Measurements from ENCODE around the gene FAM13A. TPM values are rescaled to one million over a fixed set of nuclear protein-coding genes. Genes with fewer than 3 reads are reported as not detected.
A peak's percentile ranks its signal among the peaks of the same experiment; 100 is the strongest.

The FAM13A gene
- total and polyA plus RNA-seq, 9 of the 15 experiments (the other 6 are each of a cell fraction or from before 2014, with no cell fraction given): 11.3 to 23.3 (median 14.7) TPM

DNA sequence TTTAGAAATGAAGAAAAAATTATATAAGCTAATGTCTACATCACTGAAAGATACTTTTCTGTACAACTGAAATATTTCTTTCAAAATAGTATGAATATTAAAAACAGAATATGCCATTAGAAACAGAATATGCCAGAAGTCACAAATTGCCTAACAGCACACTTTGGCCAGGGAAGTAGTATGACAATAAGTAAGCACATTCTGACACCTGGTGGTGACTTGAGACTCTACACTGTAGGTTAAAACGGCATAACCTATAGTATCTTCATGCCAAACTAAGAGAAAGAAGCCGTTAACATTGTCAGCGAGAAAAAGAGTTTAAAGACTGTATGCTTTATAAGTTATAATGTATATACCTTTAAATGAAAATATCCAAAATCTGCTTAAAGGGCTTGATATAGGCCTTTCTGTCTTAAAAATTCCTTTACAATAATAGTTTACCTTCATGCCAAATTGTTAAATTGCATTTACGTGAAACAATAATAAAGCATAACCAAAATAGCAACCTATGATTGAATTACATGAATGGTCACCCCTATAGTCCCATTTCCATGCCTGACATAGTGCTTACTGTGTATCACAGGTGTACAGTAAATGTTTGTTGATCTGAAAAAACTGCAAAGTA, 32.8 kb downstream of the FAM13A start (continued):
- no peak for TF ChIP-seq PHF8 (IDR thresholded peaks at IDR 0.05; ENCODE audit: borderline replicate concordance, low read length)
- no peak for TF ChIP-seq RBM34 (IDR thresholded peaks at IDR 0.05; ENCODE audit: borderline replicate concordance, insufficient read depth, low read length)
- no peak for TF ChIP-seq KLF13 (tag; IDR thresholded peaks at IDR 0.05; ENCODE audit: borderline replicate concordance, low read depth)
- TF ChIP-seq RBM14 (IDR thresholded peaks at IDR 0.05; ENCODE audit: borderline replicate concordance, insufficient read depth, low read depth, low read length): no peak
- TF ChIP-seq HNRNPK (IDR thresholded peaks at IDR 0.05; ENCODE audit: low read depth, low read length, poor library complexity, severe bottlenecking): no peak
- peak; percentile 20 for TF ChIP-seq ZFP36 (IDR thresholded peaks at IDR 0.05; ENCODE audit: low read depth, low read length, partially characterized antibody)
- TF ChIP-seq, protein P1, sequence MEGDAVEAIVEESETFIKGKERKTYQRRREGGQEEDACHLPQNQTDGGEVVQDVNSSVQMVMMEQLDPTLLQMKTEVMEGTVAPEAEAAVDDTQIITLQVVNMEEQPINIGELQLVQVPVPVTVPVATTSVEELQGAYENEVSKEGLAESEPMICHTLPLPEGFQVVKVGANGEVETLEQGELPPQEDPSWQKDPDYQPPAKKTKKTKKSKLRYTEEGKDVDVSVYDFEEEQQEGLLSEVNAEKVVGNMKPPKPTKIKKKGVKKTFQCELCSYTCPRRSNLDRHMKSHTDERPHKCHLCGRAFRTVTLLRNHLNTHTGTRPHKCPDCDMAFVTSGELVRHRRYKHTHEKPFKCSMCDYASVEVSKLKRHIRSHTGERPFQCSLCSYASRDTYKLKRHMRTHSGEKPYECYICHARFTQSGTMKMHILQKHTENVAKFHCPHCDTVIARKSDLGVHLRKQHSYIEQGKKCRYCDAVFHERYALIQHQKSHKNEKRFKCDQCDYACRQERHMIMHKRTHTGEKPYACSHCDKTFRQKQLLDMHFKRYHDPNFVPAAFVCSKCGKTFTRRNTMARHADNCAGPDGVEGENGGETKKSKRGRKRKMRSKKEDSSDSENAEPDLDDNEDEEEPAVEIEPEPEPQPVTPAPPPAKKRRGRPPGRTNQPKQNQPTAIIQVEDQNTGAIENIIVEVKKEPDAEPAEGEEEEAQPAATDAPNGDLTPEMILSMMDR (IDR thresholded peaks at IDR 0.05 in 2 of 3, conservative IDR thresholded peaks at IDR 0.05 in 1 of 3; ENCODE audit: insufficient read depth in 2 of 3, low read depth in 1 of 3, low read length in 3 of 3): peak; percentile 71 to 88 (median 76); a peak in 5 of 6 replicates
- no peak for TF ChIP-seq ZNF121 (CRISPR knock-in tag; conservative IDR thresholded peaks at IDR 0.05)
- TF ChIP-seq, protein P2, sequence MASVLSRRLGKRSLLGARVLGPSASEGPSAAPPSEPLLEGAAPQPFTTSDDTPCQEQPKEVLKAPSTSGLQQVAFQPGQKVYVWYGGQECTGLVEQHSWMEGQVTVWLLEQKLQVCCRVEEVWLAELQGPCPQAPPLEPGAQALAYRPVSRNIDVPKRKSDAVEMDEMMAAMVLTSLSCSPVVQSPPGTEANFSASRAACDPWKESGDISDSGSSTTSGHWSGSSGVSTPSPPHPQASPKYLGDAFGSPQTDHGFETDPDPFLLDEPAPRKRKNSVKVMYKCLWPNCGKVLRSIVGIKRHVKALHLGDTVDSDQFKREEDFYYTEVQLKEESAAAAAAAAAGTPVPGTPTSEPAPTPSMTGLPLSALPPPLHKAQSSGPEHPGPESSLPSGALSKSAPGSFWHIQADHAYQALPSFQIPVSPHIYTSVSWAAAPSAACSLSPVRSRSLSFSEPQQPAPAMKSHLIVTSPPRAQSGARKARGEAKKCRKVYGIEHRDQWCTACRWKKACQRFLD (CRISPR knock-in tag; IDR thresholded peaks at IDR 0.05): no peak
- TF ChIP-seq GABPB2 (CRISPR knock-in tag; conservative IDR thresholded peaks at IDR 0.05): no peak
- TF ChIP-seq SMAD2 (IDR thresholded peaks at IDR 0.05; ENCODE audit: low read depth, low read length): no peak
- no peak for TF ChIP-seq ZNF140 (CRISPR knock-in tag; IDR thresholded peaks at IDR 0.05)
- TF ChIP-seq, protein P3, sequence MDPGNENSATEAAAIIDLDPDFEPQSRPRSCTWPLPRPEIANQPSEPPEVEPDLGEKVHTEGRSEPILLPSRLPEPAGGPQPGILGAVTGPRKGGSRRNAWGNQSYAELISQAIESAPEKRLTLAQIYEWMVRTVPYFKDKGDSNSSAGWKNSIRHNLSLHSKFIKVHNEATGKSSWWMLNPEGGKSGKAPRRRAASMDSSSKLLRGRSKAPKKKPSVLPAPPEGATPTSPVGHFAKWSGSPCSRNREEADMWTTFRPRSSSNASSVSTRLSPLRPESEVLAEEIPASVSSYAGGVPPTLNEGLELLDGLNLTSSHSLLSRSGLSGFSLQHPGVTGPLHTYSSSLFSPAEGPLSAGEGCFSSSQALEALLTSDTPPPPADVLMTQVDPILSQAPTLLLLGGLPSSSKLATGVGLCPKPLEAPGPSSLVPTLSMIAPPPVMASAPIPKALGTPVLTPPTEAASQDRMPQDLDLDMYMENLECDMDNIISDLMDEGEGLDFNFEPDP (CRISPR knock-in tag; IDR thresholded peaks at IDR 0.05): no peak
- no peak for TF ChIP-seq SPI1 (IDR thresholded peaks at IDR 0.05; ENCODE audit: borderline replicate concordance, low read depth, low read length)
- TF ChIP-seq NR3C1 (CRISPR knock-in tag; IDR thresholded peaks at IDR 0.05): no peak
- TF ChIP-seq, protein P4, sequence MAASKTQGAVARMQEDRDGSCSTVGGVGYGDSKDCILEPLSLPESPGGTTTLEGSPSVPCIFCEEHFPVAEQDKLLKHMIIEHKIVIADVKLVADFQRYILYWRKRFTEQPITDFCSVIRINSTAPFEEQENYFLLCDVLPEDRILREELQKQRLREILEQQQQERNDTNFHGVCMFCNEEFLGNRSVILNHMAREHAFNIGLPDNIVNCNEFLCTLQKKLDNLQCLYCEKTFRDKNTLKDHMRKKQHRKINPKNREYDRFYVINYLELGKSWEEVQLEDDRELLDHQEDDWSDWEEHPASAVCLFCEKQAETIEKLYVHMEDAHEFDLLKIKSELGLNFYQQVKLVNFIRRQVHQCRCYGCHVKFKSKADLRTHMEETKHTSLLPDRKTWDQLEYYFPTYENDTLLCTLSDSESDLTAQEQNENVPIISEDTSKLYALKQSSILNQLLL (CRISPR knock-in tag; IDR thresholded peaks at IDR 0.05; ENCODE audit: borderline replicate concordance): no peak
- TF ChIP-seq BCOR (IDR thresholded peaks at IDR 0.05): no peak
- no peak for TF ChIP-seq ZSCAN29 (IDR thresholded peaks at IDR 0.05)
- TF ChIP-seq, protein P5, sequence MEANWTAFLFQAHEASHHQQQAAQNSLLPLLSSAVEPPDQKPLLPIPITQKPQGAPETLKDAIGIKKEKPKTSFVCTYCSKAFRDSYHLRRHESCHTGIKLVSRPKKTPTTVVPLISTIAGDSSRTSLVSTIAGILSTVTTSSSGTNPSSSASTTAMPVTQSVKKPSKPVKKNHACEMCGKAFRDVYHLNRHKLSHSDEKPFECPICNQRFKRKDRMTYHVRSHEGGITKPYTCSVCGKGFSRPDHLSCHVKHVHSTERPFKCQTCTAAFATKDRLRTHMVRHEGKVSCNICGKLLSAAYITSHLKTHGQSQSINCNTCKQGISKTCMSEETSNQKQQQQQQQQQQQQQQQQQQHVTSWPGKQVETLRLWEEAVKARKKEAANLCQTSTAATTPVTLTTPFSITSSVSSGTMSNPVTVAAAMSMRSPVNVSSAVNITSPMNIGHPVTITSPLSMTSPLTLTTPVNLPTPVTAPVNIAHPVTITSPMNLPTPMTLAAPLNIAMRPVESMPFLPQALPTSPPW (CRISPR knock-in tag; IDR thresholded peaks at IDR 0.05): no peak; the same call in 1 of the 2 replicates

Measured in K562 (cell line).